GM21737 (cell line): ENCODE data around the gene ELFN2.

Source experiments
- ATAC-seq: cut with Tn5 transposase; IDR thresholded peaks from one replicate; pipeline ENCODE4 v1.9.1; 2021; ENCODE audit warnings: mild to moderate bottlenecking, moderate library complexity; ENCODE audit not compliant: unreplicated experiment

The ELFN2 gene

GRCh38 chr22:37428649-37429586 lies 1.6 kb upstream of the ELFN2 start:
- no peak for ATAC-seq

- no peak for ATAC-seq
Observed at GRCh38 chr22:37427711-37428635, 694 bp upstream of the ELFN2 start.

- no peak for ATAC-seq
Observed at GRCh38 chr22:37426706-37427134, 559 bp downstream of the ELFN2 start.

- ATAC-seq: no peak
Observed at GRCh38 chr22:37425800-37426705, 1.2 kb downstream of the ELFN2 start.

GRCh38 chr22:37425369-37425768 lies 1.9 kb downstream of the ELFN2 start:
- no peak for ATAC-seq

- no peak for ATAC-seq
Observed at GRCh38 chr22:37423283-37423682, 4.0 kb downstream of the ELFN2 start.

- no peak for ATAC-seq
Observed at GRCh38 chr22:37421468-37421877, 5.8 kb downstream of the ELFN2 start.

GRCh38 chr22:37420686-37421467 lies 6.4 kb downstream of the ELFN2 start:
- no peak for ATAC-seq

- ATAC-seq: no peak
Observed at GRCh38 chr22:37419969-37420685, 7.2 kb downstream of the ELFN2 start.

GRCh38 chr22:37419370-37419968 lies 7.8 kb downstream of the ELFN2 start:
- ATAC-seq: no peak

- ATAC-seq: no peak
Observed at GRCh38 chr22:37418627-37419369, 8.5 kb downstream of the ELFN2 start.

GRCh38 chr22:37417677-37418348 lies 9.5 kb downstream of the ELFN2 start:
- ATAC-seq: no peak

GRCh38 chr22:37417264-37417663 lies 10.0 kb downstream of the ELFN2 start:
- no peak for ATAC-seq

- ATAC-seq: no peak
Observed at GRCh38 chr22:37416827-37417226, 10.5 kb downstream of the ELFN2 start.

- ATAC-seq: no peak
Observed at GRCh38 chr22:37416389-37416788, 10.9 kb downstream of the ELFN2 start.

- ATAC-seq: no peak
Observed at GRCh38 chr22:37415210-37415609, 12.1 kb downstream of the ELFN2 start.

- ATAC-seq: no peak
Observed at GRCh38 chr22:37414288-37414687, 13.0 kb downstream of the ELFN2 start.
